Measurements from ENCODE around the gene SPATA4.
A peak's percentile ranks its signal among the peaks of the same experiment; 100 is the strongest.
"Not testable (repeated sequence)": the region's sequence is repeated elsewhere in the genome, so short reads cannot be mapped to it uniquely, and the experiment has no call there.

The SPATA4 gene

GRCh38 chr4:176195184-176195978, at the start of gene SPATA4:
SPATA4 (minus strand) TSS chr4:176195585; CDS start chr4:176195562, 23 bp downstream.
- peak; percentile 51 for DNase-seq (ENCODE audit: low read depth)

DNA sequence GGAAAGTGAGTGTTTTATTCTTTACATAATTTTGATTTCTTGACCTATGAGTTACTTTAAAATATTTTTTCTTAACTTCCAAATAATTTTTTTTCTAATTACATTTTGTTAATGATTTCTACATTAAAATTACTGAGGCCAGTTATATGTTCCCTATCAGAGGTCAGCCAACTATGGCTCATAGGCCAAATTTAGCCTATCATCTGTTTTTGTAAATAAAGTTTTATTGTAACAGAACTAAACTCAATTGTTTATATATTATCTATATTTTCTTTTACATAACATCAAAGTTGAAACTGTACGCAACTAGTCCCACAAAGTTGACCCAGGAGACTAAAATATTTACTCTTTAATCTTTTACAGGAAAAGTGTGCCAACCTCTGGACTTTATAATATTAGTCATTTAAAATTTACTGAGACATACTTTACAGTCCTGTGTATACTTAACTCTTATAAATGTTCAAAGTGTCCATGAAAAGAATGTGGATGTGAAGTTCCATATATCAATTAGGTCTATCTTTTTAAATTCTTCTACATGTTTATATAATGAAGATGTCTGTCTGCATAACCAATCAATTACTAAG, 47.5 kb upstream of the SPATA4 start:
- DNase-seq (ENCODE audit: low read depth), result no peak

DNA sequence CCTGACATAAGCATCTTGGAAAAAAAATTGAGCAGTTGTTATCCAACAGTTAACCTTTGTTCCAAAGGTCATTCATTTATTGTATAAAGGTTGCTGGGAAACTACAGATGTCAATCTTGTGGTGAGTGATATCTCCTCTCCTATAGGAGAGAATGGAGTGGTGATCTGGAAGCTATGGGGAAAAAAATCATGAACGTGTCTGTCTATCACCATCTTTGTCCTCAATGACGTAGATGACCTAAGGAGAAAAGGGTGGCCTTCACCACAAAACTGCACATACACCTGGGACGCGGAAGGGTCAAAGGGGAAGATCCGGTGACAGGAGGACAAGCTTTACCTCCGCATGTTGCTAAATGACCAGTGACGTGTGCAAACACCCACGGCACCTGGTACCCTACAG, 46.3 kb upstream of the SPATA4 start:
- DNase-seq (ENCODE audit: low read depth), result no peak

GRCh38 chr4:176238826-176239225, 43.4 kb upstream of the SPATA4 start:
- DNase-seq (ENCODE audit: low read depth), result no peak

- no peak for DNase-seq (ENCODE audit: low read depth)
These were observed 42.8 kb upstream of the SPATA4 start for GRCh38 chr4:176238157-176238610.

DNA sequence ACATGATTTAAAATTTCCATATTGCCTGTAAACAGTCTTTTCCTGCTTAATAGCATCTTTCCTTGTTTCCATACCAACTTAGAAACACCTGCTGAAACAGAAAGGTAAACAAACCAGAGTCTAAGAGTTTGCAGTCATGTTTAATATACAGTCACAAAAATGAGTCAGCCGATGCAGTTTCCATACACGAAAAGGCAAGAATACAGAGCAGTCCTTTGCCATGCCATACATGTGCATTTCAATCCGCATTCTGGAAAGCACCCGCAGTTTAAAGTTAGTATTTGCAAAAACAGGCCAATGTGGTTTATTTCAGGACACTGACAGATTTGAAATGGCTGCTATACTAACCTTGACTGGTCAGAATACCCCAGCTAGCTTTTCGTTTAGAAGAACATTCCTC, 41.6 kb upstream of the SPATA4 start:
- DNase-seq (ENCODE audit: low read depth), result no peak

- no peak for DNase-seq (ENCODE audit: low read depth)
These were observed 35.5 kb upstream of the SPATA4 start for GRCh38 chr4:176230836-176231235.

GRCh38 chr4:176229645-176230044, 34.3 kb upstream of the SPATA4 start:
- DNase-seq (ENCODE audit: low read depth), result no peak

DNA sequence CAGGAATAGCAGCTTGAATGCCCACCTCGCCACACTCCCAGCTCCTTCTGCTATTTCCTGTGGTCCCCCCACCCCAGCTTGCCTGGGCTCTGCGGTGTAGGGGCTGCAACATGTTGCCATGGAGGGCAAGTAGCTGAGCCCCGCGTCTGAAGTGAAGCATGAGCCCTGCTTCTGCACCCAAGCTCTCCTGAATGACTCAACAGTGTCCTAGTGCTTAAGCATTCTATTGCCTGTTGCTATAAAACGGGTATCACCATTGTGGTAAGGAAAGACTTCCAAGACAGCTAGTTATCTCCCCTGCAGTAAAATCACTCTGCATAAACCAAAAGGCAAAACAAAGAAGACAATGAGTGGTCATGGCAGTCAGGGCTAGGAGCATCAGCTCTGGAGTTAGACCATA, 31.4 kb upstream of the SPATA4 start:
- DNase-seq (ENCODE audit: low read depth), result no peak

DNA sequence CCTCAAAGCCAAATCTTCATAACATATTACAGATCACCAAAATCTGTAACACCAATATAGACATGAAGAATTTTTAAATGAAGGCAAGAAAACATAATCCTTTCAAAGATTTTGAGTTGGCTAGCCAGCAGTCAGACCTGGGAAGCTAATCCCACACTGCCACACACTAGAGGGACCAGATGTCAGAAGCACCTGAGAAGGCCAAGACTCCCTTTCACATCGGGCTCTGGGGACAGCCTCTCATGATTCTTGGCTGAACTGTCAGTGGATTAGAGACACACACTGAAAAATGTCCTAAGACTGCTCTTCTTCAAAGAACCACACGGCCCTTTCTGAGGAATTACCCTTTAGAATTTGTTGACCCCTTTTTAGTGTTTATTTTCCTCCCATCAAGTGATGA, 28.2 kb upstream of the SPATA4 start:
- no peak for DNase-seq (ENCODE audit: low read depth)

GRCh38 chr4:176222149-176222548, 26.8 kb upstream of the SPATA4 start:
- no peak for DNase-seq (ENCODE audit: low read depth)

DNA sequence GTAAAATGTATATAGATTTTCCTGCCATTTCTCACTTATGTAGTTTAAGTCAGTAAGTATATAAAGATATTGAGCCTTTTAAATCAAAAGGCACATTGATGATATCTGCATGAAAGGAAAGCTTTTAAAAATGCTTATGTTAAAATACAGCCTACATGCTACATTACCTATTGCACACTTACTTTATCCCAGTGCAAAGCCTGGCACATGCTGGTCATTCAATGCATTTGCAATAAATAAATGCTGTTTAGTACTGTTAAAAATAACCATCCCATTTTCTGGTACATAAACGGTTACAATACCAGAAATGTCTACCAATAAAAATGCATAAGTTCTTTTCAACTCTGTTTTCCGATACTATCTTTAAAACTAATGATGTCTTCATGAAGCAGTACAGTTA, 22.1 kb upstream of the SPATA4 start:
- DNase-seq (ENCODE audit: low read depth), result no peak

GRCh38 chr4:176212351-176212750, 17.0 kb upstream of the SPATA4 start:
- not testable (repeated sequence) for DNase-seq (ENCODE audit: low read depth)

DNA sequence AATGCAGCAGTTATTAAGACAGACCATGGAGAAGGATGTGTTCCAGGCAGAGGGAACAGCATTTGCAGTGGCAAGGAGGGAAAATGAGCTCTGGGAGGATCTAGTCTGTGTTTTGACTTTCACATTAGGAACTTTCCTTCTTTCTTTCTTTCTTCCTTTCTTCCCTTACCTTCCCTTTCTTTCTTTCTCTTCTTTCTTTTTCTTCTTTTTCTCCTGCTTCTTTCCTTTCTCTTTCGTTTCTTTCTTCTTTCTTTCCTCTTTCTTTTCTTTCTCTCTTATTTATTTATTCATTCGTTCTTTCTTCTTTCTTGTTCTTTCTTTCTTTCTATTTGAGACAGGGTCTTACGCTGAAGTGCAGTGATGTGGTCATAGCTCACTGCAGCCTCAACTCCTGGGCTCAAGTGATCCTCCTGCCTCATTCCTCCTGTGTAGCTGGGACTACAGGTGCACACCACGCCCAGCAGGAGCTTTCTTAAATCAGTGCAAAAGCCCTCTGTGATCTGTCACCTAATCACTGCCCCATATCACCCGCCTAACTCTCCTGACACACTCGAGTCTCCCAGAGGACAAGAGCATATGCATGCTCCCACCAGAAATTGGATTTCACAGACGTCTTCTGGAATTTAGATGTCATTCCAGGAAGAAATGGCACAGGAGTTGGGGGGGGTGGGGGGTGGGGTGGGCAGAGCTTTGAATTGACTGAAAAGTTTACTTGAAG, 15.4 kb upstream of the SPATA4 start:
- no peak for DNase-seq (ENCODE audit: low read depth)

DNA sequence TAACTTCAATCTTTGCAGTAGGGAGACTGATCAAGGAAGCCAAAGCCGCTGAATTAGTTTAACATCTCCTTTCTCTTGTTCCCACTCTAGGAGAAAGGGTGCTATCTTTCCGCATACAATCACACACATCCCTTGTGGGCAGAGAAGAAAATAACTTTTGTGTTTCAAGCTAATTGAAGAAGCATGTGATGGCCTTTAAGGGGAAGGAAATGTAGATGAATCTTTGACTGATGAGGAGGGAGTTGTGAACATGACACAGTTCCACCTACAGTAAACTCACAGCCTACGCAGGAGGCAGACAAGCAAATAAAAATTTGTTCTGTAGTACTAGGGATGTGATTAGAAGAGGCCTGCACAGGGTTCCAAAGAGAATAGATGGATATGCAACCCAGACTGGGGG, 14.7 kb upstream of the SPATA4 start:
- DNase-seq (ENCODE audit: low read depth), result no peak

GRCh38 chr4:176209535-176209934, 14.2 kb upstream of the SPATA4 start:
- DNase-seq (ENCODE audit: low read depth), result no peak

GRCh38 chr4:176207839-176208238, 12.5 kb upstream of the SPATA4 start:
- no peak for DNase-seq (ENCODE audit: low read depth)

DNA sequence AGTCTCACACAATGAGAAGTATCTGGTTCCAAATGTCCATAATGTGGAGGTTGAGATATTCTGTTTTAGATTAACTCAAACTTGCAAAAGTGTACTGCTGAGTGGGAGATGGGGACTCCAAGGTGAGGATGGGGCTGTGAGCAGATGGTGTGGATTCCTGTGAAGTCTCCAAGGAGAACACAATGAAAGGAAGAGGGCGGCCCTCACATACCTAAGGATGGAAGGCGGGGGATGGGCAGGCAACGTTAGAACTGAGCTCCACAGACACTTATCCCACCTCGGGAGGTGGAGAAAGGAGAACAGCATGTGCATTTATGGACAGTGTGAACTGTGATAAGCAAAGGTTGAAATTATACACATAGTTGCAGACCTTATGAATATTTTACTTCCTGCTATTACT, 9.9 kb upstream of the SPATA4 start:
- no peak for DNase-seq (ENCODE audit: low read depth)

DNA sequence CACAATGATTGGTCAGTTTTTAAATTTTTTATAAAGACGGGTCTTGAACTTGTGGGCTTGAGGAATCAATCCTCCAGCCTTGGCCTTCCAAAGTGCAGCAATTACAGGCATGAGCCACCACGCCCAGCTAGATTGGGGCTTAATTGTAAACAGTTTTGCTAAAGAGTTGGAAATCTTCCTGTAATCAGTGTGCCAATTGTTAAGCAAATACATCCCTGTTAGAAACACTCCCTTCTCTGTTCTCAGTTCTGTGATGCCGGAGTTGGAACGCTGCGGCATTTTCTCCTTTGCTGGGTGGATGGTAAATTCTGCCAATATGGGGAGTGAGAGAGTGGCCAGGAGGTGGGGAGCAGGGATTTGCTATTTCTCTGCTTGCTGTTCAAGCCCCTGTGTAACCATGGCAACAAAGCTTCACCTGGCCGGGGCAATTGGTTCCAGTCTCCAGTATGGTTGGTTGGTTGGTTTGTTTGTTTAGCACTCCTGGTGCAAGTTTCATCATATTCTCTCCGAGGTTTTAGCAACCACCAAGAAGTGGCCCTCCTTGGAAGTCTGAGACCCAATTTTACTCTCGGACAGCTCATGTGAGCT, 3.0 kb upstream of the SPATA4 start:
- no peak for DNase-seq (ENCODE audit: low read depth)

DNA sequence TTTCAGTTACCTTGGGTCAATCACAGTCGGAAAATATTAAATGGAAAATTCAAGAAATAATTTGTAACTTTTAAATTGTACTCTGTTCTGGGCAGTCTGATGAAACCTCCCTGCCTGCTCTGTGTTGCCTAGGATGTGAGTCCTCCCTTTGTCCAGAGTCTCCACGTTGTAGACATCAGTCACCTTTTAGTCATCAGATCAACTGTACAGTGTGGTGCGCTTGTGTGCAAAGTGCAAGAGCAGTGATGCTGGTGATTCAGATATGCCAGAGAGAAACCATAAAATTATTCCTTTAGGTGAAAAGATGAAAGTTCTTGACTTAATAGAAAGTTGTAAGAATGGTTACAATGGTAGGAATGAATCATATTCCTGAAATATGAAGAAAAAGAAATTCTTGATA, 1.4 kb downstream of the SPATA4 start:
- peak; percentile 69 for DNase-seq (ENCODE audit: low read depth)

DNA sequence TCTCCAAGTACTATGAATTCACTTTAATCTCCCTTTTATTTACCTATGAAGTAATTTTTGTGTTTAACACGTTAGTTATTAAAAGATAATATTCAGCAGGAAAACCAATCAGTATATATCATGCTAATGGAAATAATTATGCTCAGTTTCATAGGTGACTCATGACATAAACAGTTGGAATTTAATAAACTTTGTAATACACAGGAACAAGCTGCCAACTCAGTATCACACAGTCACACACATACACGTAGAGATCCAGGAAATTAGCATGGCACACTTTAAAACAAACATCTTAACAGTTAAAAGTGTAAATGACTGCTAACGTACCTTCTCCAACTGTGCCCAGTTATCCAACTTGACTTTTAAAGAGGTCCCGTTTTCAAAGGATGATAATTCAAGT, 2.3 kb downstream of the SPATA4 start:
- DNase-seq (ENCODE audit: low read depth), result no peak

DNA sequence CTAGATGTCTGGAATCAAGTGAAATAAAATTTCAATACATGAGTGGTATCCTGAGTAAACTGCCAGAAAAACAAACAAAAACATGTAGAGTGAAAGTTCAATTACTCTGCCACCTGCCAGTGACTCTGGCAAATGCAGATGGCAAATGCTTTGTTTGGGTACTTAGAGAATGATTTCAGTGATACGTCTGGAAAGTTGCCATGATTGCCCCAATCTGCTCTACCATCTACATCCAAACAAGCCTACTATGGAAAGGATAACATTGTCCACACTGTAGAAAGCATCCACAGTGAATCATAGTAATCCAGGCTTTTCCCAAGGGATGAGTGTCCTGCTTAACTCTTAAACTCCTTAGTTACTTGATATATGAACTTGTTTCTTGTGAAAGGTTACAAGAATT, 3.4 kb downstream of the SPATA4 start:
- no peak for DNase-seq (ENCODE audit: low read depth)

Measured in HS-5 (cell line).